T-cell (primary cell): ENCODE results near the gene ESPNL. TPM values are rescaled to one million over a fixed set of nuclear protein-coding genes. Genes with fewer than 3 reads are reported as not detected.
A peak's percentile ranks its signal among the peaks of the same experiment; 100 is the strongest.

Experiments
- ATAC-seq, 4 experiments: fragments of 200-7000 bp in 3 of 4; fragments of 150-1000 bp in 1 of 4; cut with Tn5 transposase; replicated peaks in 1 of 4; 1 replicate in 3 of 4; 2 replicates in 1 of 4; pipeline ENCODE4 v1.10.0; 2021; ENCODE audit warnings: moderate library complexity in 3 of 4, mild to moderate bottlenecking in 2 of 4, moderate number of reproducible peaks in 1 of 4
- CTCF ChIA-PET, 2 donors: fragments of 300-600 bp; sonication (Branson Sonifier 250); formaldehyde crosslinking; loops; one replicate each; lab custom pipeline; 2022; ENCODE audit warnings: antibody characterized with exemption in 2 of 2; lab: Charles Lee
- POLR2A ChIA-PET, 2 donors: fragments of 300-600 bp; sonication (Branson Sonifier 250); formaldehyde crosslinking; loops; one replicate each; lab custom pipeline; 2022; ENCODE audit warnings: antibody characterized with exemption in 2 of 2; lab: Charles Lee
- DNase-seq, 35 experiments: peaks; one replicate each; pipeline versions ENCODE4 v3.0.0 to v3.0.0-alpha.2; 2013 to 2023
- H3K27ac ChIP-seq: one replicate; pipeline ENCODE4 v1.5.1; 2013; ENCODE audit warnings: low read length
- H3K27me3 ChIP-seq, 2 experiments: replicated peaks in 1 of 2; 1 replicate in 1 of 2; 2 replicates in 1 of 2; pipeline versions ENCODE4 v1.6.1 to v1.7.0; 2013; ENCODE audit warnings: low read length in 1 of 2, mixed read lengths in 1 of 2; ENCODE audit not compliant: control insufficient read depth in 2 of 2, insufficient read depth in 2 of 2; ENCODE audit errors: extremely low read depth in 1 of 2
- H3K36me3 ChIP-seq, 2 donors: 1 replicate in 1 of 2; 2 replicates in 1 of 2; pipeline versions ENCODE4 v1.6.1 to v1.7.0; 2013; ENCODE audit warnings: low read length in 1 of 2; ENCODE audit not compliant: control insufficient read depth in 2 of 2, insufficient read depth in 1 of 2; ENCODE audit errors: extremely low read depth in 1 of 2
- H3K4me1 ChIP-seq, 2 experiments: 1 replicate in 1 of 2; 2 replicates in 1 of 2; pipeline versions ENCODE4 v1.6.1 to v1.7.0; 2013; ENCODE audit warnings: low read length in 2 of 2, mixed read lengths in 1 of 2; ENCODE audit not compliant: insufficient read depth in 2 of 2, control insufficient read depth in 1 of 2; ENCODE audit errors: extremely low read depth in 1 of 2
- H3K4me3 ChIP-seq, 2 donors: 1 replicate in 1 of 2; 2 replicates in 1 of 2; pipeline versions ENCODE4 v1.5.1 to v1.7.0; 2013; ENCODE audit warnings: mild to moderate bottlenecking in 2 of 2, low read length in 1 of 2, moderate library complexity in 1 of 2; ENCODE audit not compliant: control insufficient read depth in 1 of 2; ENCODE audit errors: extremely low read depth in 1 of 2
- H3K9me3 ChIP-seq: 2 replicates; pipeline ENCODE4 v1.7.0; 2013
- H3K27ac Mint-ChIP-seq, 2 donors: one replicate each; pipeline ENCODE4 v1.8.0; 2020 to 2021; ENCODE audit warnings: mild to moderate bottlenecking in 2 of 2, mixed read lengths in 2 of 2
- H3K27me3 Mint-ChIP-seq, 2 donors: one replicate each; pipeline ENCODE4 v1.8.0; 2021 to 2022; ENCODE audit warnings: mixed read lengths in 2 of 2
- H3K36me3 Mint-ChIP-seq: one replicate; pipeline ENCODE4 v1.8.0; 2021; ENCODE audit warnings: mixed read lengths
- H3K4me1 Mint-ChIP-seq, 3 donors: one replicate each; pipeline ENCODE4 v1.8.0; 2020 to 2022; ENCODE audit warnings: mixed read lengths in 3 of 3, mild to moderate bottlenecking in 1 of 3
- H3K4me3 Mint-ChIP-seq, 3 donors: one replicate each; pipeline ENCODE4 v1.8.0; 2020 to 2022; ENCODE audit warnings: mild to moderate bottlenecking in 3 of 3, mixed read lengths in 3 of 3, moderate library complexity in 3 of 3
- H3K9me3 Mint-ChIP-seq, 3 donors: one replicate each; pipeline ENCODE4 v1.8.0; 2020 to 2022; ENCODE audit warnings: mixed read lengths in 3 of 3
- WGBS: methylation state at CpG from one replicate; pipeline ENCODE4 v1.1.5; 2013; ENCODE audit warnings: missing lambda C conversion rate; ENCODE audit not compliant: insufficient coverage; 5-methylcytosine and 5-hydroxymethylcytosine counted together
- total RNA-seq, 35 experiments: library from RNA in 6 of 35; stranded (reverse) in 6 of 35; fragments of 120-200 nt in 1 of 35; gene quantifications; one replicate each; pipeline versions ENCODE4 v1.2.1 to v1.2.4 and lab custom pipeline; 2013 to 2026

Gene ESPNL
- total RNA-seq, 5 donors from 2014 or later (not counting 1 experiment from before 2014, with no cell fraction given) = 0.10 to 0.44 (median 0.25) TPM; not detected in 2

DNA sequence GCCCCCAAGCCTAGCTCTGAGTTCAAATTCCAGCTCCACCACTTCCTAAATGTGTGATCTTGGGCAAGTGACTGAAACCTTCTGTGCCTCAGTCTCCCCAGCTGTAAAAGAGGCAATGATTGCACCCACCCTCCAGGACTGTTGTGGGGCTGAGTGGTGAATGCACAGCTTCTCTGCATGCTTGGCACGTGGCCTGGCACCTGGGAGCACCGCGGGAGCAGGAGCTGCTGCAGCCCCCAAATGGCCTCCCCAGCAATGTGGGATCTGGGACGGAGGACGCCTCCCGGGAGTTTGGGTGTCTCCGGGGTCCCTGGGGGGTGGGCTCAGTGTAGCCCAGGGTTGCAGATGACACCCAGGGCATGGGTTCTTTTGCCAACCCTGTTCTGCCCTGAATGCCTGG lies 39.9 kb downstream of the ESPNL start:
- H3K36me3 Mint-ChIP-seq = no peaks in the 10 kb centered on the region
- H3K4me3 ChIP-seq = no peak overlapping the region
- ChIA-PET CTCF (interaction anchor here in 1 of 2 donors (0.7 kb wide), 1 partner anchor 280 kb away, joined by 4 read pairs; no protein-coding TSS in a partner anchor), POLR2A (no interaction called here)
- peaks cover 0 to 14% of the 10 kb centered on the region in 2 experiments for H3K4me1 ChIP-seq
- WGBS = 90% methylated on average over 3 of the region's 7 CpGs
- no peak overlapping the region for H3K27ac ChIP-seq
- no peaks in the 10 kb centered on the region for H3K9me3 ChIP-seq
- no peaks in the 10 kb centered on the region for H3K27me3 Mint-ChIP-seq
- no peak for DNase-seq
- peaks cover 0 to 2% of the 10 kb centered on the region in 2 experiments for H3K27me3 ChIP-seq
- no peak overlapping the region for H3K4me3 Mint-ChIP-seq
- no peaks in the 10 kb centered on the region for H3K9me3 Mint-ChIP-seq
- H3K4me1 Mint-ChIP-seq = peaks cover 6 to 9% (median 8%) of the 10 kb centered on the region in 3 donors
- H3K36me3 ChIP-seq = no peaks in the 10 kb centered on the region
- no peak overlapping the region for H3K27ac Mint-ChIP-seq
- ATAC-seq = no peak

DNA sequence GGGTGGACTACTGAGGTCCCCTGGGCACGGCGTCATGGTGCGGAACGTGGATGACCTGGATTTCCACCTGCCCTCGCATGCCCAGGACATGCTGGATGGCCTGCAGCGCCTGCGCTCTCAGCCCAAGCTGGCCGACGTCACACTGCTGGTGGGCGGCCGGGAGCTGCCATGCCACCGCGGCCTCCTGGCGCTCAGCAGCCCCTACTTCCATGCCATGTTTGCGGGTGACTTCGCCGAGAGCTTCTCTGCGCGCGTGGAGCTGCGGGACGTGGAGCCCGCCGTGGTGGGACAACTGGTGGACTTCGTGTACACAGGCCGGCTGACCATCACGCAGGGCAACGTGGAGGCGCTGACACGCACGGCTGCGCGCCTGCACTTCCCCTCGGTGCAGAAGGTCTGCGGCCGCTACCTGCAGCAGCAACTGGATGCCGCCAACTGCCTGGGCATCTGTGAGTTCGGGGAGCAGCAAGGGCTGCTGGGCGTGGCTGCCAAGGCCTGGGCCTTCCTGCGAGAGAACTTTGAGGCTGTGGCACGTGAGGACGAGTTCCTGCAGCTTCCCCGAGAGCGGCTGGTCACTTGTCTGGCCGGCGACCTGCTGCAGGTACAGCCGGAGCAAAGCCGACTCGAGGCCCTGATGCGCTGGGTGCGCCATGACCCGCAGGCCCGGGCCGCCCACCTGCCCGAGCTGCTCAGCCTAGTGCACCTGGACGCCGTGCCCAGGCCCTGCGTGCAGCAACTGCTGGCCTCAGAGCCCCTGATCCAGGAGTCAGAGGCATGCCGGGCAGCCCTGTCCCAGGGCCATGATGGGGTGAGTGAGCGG lies 40.8 kb downstream of the ESPNL start:
- Mint-ChIP-seq H3K27ac (no peak overlapping the region), H3K27me3 (no peaks in the 10 kb centered on the region), H3K9me3 (no peaks in the 10 kb centered on the region), H3K4me3 (no peak overlapping the region), H3K4me1 (peaks cover 6 to 9% (median 8%) of the 10 kb centered on the region in 3 donors), H3K36me3 (no peaks in the 10 kb centered on the region)
- ChIA-PET CTCF (no interaction called here), POLR2A (no interaction called here)
- no peak for DNase-seq
- H3K4me3 ChIP-seq = no peak overlapping the region
- ATAC-seq = no peak
- WGBS = 92% methylated on average over 55 of the region's 60 CpGs
- no peaks in the 10 kb centered on the region for H3K36me3 ChIP-seq
- no peaks in the 10 kb centered on the region for H3K9me3 ChIP-seq
- peaks cover 0 to 2% of the 10 kb centered on the region in 2 experiments for H3K27me3 ChIP-seq
- H3K27ac ChIP-seq = no peak overlapping the region
- peaks cover 0 to 14% of the 10 kb centered on the region in 2 experiments for H3K4me1 ChIP-seq

DNA sequence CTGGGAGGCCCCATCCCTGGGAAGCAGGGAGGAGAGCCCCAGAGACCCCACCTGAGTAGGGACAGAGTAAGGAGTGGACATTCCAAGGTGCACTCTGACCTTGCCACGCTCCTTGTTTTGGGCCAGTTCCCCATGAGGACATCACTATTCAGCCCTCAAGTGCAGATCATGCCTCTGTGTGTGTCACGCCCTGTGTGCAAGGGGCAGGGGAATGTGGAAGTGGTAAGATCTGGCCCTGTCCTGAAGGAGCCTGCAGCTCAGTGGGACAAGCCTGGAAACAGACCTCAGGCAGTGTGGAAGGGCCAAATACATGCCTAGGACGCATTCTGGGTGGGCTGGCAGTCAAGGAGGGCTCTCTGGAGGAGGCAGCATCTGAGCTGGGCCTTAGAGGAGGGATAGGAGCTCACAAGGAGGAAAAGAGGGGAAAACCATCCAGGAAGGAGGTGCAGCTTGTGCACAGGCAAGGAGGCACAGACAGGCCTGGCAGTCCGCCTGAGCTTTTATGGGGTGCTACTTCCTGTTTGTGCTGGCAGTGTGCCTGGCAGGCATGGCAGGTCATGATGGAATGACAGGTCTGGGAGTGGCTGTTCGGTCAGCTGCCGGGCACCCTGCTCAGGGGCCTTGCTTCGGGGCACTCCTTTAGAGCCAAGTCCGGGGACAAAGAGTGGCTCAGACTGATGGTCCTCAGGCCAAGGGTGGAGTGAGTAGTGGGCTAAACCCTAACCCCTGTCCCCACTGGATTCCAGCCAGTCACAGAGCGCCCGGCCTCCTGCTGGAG lies 41.6 kb downstream of the ESPNL start:
- DNase-seq = peak in 2 of 35 experiments; percentile 13 to 26
- WGBS = 66% methylated on average over 6 of the region's 10 CpGs
- Mint-ChIP-seq H3K4me1 (peaks cover 6 to 9% (median 8%) of the 10 kb centered on the region in 3 donors), H3K4me3 (no peak overlapping the region), H3K9me3 (no peaks in the 10 kb centered on the region), H3K36me3 (no peaks in the 10 kb centered on the region), H3K27me3 (no peaks in the 10 kb centered on the region), H3K27ac (peak overlapping the region; percentile 66 to 76)
- peak in 2 of 4 experiments; percentile 25 to 32 for ATAC-seq
- Histone ChIP-seq H3K27ac (no peak overlapping the region), H3K27me3 (peaks cover 0 to 2% of the 10 kb centered on the region in 2 experiments), H3K4me3 (no peak overlapping the region), H3K4me1 (peaks cover 0 to 14% of the 10 kb centered on the region in 2 experiments), H3K36me3 (no peaks in the 10 kb centered on the region), H3K9me3 (no peaks in the 10 kb centered on the region)
- ChIA-PET POLR2A (no interaction called here), CTCF (interaction anchor here in 1 of 2 donors (0.6 kb wide), 1 partner anchor 215 kb away, joined by 3 read pairs; no protein-coding TSS in a partner anchor)

DNA sequence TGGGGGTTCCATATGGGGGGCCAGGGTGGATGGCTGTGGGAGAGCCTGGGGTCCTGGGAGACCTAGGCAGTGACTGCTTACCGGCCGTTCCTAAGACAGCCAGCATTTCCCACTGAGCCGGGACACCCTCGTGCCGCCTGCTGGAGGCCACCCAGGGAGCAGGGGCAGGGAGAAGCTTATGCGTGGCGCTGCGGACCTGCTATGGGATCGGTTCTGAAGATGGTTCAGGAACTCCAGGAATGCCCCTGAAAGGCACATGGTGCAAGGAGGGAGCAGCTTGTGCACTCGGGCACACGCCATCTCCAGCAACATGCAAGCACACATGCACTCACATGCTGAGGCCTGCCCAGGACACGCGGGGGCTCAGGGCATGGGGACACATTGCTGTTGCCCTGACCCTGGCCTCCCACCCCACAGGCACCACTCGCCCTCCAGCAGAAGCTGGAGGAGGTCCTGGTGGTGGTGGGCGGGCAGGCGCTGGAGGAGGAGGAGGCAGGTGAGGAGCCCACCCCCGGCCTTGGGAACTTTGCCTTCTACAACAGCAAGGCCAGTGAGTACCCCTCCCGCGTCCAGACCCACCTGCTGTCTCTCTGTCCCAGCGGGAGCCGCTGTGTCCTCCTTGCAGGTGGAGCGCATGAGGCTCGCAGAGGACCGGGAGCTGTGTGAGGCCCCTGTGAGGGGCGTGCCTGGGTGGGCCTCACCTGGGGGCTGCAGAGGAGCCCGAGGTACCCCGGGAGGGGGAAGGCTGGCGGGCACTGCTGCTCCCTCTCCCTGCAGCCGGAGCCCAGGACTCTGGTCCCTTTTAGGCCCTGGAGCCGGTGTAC lies 42.5 kb downstream of the ESPNL start:
- H3K4me1 ChIP-seq = peaks cover 0 to 14% of the 10 kb centered on the region in 2 experiments
- WGBS = 92% methylated on average over 24 of the region's 30 CpGs
- ChIA-PET CTCF (interaction anchor here in 1 of 2 donors (0.6 kb wide), 1 partner anchor 216 kb away, joined by 3 read pairs; no protein-coding TSS in a partner anchor), POLR2A (no interaction called here)
- H3K27ac ChIP-seq = no peak overlapping the region
- peaks cover 0 to 2% of the 10 kb centered on the region in 2 experiments for H3K27me3 ChIP-seq
- no peak for DNase-seq
- no peaks in the 10 kb centered on the region for H3K36me3 Mint-ChIP-seq
- no peak overlapping the region for H3K4me3 ChIP-seq
- no peak for ATAC-seq
- no peaks in the 10 kb centered on the region for H3K27me3 Mint-ChIP-seq
- H3K9me3 Mint-ChIP-seq = no peaks in the 10 kb centered on the region
- peaks cover 6 to 9% (median 8%) of the 10 kb centered on the region in 3 donors for H3K4me1 Mint-ChIP-seq
- H3K36me3 ChIP-seq = no peaks in the 10 kb centered on the region
- no peak overlapping the region for H3K27ac Mint-ChIP-seq
- no peaks in the 10 kb centered on the region for H3K9me3 ChIP-seq
- no peak overlapping the region for H3K4me3 Mint-ChIP-seq

DNA sequence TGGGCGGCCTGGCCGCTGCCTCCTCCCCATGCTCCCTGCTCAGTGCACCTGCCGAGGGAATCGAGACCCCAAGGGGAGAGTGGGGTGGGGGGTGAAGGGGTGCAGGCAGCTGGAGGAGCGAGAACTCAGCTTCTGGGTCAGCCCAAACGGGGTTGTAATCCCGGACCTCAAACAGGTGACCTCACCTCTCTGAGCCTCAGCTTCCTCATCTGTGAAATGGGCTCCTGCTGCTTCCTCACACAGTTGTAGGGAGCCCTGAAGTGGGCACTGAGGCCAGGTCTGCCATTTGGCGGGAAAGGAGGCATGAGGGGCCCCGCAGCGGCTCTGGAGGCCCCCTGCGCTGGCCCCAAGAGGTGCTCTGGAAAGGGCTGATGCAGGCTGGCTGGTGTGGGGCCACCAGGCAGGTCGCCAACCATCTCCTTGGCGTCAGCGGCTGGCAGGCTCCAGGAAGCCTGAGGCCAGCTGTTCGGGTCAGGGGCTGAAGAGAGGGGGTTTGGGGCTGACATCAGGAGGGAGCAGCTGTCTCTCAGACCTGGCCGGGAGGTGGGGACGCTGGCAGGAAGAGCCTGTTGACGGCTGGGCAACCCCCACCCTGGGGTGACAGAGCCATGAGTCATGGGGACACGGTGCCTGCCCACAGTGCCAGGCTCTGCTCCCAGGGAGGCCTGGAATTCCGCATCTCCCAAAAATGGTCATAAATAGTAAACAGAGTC lies 43.3 kb downstream of the ESPNL start:
- no peak overlapping the region for H3K4me3 ChIP-seq
- ATAC-seq (no peak), DNase-seq (no peak)
- 50% methylated on average over 17 of the region's 20 CpGs for WGBS
- Mint-ChIP-seq H3K27ac (no peak overlapping the region), H3K9me3 (no peaks in the 10 kb centered on the region), H3K36me3 (no peaks in the 10 kb centered on the region), H3K4me1 (peaks cover 6 to 9% (median 8%) of the 10 kb centered on the region in 3 donors), H3K27me3 (no peaks in the 10 kb centered on the region), H3K4me3 (no peak overlapping the region)
- ChIA-PET CTCF (no interaction called here), POLR2A (no interaction called here)
- H3K36me3 ChIP-seq = no peaks in the 10 kb centered on the region
- peaks cover 0 to 14% of the 10 kb centered on the region in 2 experiments for H3K4me1 ChIP-seq
- no peaks in the 10 kb centered on the region for H3K9me3 ChIP-seq
- H3K27me3 ChIP-seq = peaks cover 0 to 2% of the 10 kb centered on the region in 2 experiments
- H3K27ac ChIP-seq = no peak overlapping the region
